Peyer's patch (tissue), 4 donors: Measurements from ENCODE around the gene NPIPB12.
"Not testable (repeated sequence)": the region's sequence is repeated elsewhere in the genome, so short reads cannot be mapped to it uniquely, and the experiment has no call there.

Source experiments
- CTCF ChIP-seq, 6 experiments: fragments of 450-650 bp in 4 of 6; fragments of 200-600 bp in 2 of 6; sonication (generic) in 1 of 6; IDR thresholded peaks; one replicate each; pipeline ENCODE4 v1.5.1; 2017 to 2019; ENCODE audit warnings: antibody characterized with exemption in 6 of 6, mild to moderate bottlenecking in 3 of 6, moderate library complexity in 1 of 6
- POLR2A ChIP-seq, 2 donors: fragments of 450-650 bp; IDR thresholded peaks; one replicate each; pipeline ENCODE4 v1.5.1; 2017; ENCODE audit warnings: antibody characterized with exemption in 2 of 2, mild to moderate bottlenecking in 2 of 2, moderate library complexity in 2 of 2

DNA sequence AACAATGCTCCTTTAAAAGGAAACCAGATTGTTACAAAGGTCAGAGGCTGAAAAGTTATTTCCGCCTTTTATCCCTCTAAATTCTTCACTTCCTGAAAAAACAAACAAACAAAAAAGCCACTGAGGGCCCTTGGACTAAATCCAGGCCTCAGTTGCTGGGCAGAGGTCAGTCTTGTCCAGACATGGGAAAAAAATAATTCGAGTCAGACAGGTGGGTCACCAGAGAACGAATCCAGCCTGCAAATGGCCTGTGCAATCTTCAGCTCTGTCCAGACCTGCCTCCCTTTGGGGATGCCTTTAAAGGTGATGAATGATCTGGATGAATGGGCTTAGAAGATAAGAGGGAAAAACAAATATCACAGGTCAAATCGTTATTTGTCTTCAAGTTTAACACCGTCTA is 15.3 kb upstream of the NPIPB12 start:
- TF ChIP-seq CTCF, POLR2A (IDR thresholded peaks at IDR 0.05): not testable (repeated sequence)
